Measurements from ENCODE around the gene TUBGCP2.

GRCh38 chr10:133309720-133310398 is 1.2 kb upstream of the TUBGCP2 start:
- TF ChIP-seq EZH2 (IDR thresholded peaks at IDR 0.05; ENCODE audit: borderline replicate concordance, low read depth, low read length, severe bottlenecking) = no peak
- TF ChIP-seq, protein P1, sequence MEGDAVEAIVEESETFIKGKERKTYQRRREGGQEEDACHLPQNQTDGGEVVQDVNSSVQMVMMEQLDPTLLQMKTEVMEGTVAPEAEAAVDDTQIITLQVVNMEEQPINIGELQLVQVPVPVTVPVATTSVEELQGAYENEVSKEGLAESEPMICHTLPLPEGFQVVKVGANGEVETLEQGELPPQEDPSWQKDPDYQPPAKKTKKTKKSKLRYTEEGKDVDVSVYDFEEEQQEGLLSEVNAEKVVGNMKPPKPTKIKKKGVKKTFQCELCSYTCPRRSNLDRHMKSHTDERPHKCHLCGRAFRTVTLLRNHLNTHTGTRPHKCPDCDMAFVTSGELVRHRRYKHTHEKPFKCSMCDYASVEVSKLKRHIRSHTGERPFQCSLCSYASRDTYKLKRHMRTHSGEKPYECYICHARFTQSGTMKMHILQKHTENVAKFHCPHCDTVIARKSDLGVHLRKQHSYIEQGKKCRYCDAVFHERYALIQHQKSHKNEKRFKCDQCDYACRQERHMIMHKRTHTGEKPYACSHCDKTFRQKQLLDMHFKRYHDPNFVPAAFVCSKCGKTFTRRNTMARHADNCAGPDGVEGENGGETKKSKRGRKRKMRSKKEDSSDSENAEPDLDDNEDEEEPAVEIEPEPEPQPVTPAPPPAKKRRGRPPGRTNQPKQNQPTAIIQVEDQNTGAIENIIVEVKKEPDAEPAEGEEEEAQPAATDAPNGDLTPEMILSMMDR (IDR thresholded peaks at IDR 0.05; ENCODE audit: borderline replicate concordance, extremely low read depth, low read length, poor library complexity, severe bottlenecking) = no peak
